SK-N-MC (cell line): Measurements from ENCODE around the gene DHRS7.

Source experiments
- EZH2 ChIP-seq: fragments of 200-600 bp; sonication (generic); IDR thresholded peaks from one replicate; pipeline ENCODE4 v1.6.1; 2017; ENCODE audit warnings: antibody characterized with exemption
- POLR2AphosphoS5 ChIP-seq: IDR thresholded peaks from 2 replicates; pipeline ENCODE4 v1.6.1; 2012; ENCODE audit warnings: mild to moderate bottlenecking, low read depth, low read length, borderline replicate concordance

- TF ChIP-seq POLR2AphosphoS5 (no peak), EZH2 (no peak)
These were observed 18.5 kb upstream of the DHRS7 start for GRCh38 chr14:60183741-60184140.
